Ishikawa (cell line): ENCODE results near the gene PRR33.

Experiments used
- CEBPB ChIP-seq: IDR thresholded peaks from 2 replicates; pipeline ENCODE4 v1.6.1; 2012
- CREB1 ChIP-seq: IDR thresholded peaks from 2 replicates; pipeline ENCODE4 v1.6.1; 2012; ENCODE audit warnings: low read depth
- EGR1 ChIP-seq: IDR thresholded peaks from 2 replicates; pipeline ENCODE4 v1.6.1; 2012
- EP300 ChIP-seq: IDR thresholded peaks from 2 replicates; pipeline ENCODE4 v1.6.1; 2012; ENCODE audit warnings: borderline replicate concordance
- FOXM1 ChIP-seq: IDR thresholded peaks from 2 replicates; pipeline ENCODE4 v1.6.1; 2012; ENCODE audit warnings: low read depth, borderline replicate concordance
- MAX ChIP-seq: IDR thresholded peaks from 2 replicates; pipeline ENCODE4 v1.6.1; 2012
- NFIC ChIP-seq: IDR thresholded peaks from 2 replicates; pipeline ENCODE4 v1.6.1; 2012
- RAD21 ChIP-seq: IDR thresholded peaks from 2 replicates; pipeline ENCODE4 v1.6.1; 2012; ENCODE audit warnings: low read depth
- REST ChIP-seq: IDR thresholded peaks from 2 replicates; pipeline ENCODE4 v1.6.1; 2012; ENCODE audit warnings: low read depth, mild to moderate bottlenecking
- TAF1 ChIP-seq: IDR thresholded peaks from 2 replicates; pipeline ENCODE4 v1.6.1; 2012; ENCODE audit warnings: low read depth, mild to moderate bottlenecking
- TCF12 ChIP-seq: IDR thresholded peaks from 2 replicates; pipeline ENCODE4 v1.6.1; 2012; ENCODE audit warnings: low read depth
- TEAD4 ChIP-seq: IDR thresholded peaks from 2 replicates; pipeline ENCODE4 v1.6.1; 2012
- USF1 ChIP-seq: IDR thresholded peaks from 2 replicates; pipeline ENCODE4 v1.6.1; 2012
- YY1 ChIP-seq: IDR thresholded peaks from 2 replicates; pipeline ENCODE4 v1.6.1; 2012; ENCODE audit warnings: low read depth
- ZBTB7A ChIP-seq: IDR thresholded peaks from 2 replicates; pipeline ENCODE4 v1.6.1; 2012; ENCODE audit warnings: low read depth

The PRR33 gene

GRCh38 chr11:1839924-1840779, 51.5 kb downstream of the PRR33 start:
- TF ChIP-seq CREB1 (no peak), EGR1 (no peak), TAF1 (no peak), ZBTB7A (no peak), YY1 (no peak), TCF12 (no peak), USF1 (no peak), FOXM1 (no peak), CEBPB (no peak), RAD21 (no peak), MAX (no peak), EP300 (no peak), REST (no peak), TEAD4 (no peak), NFIC (no peak)

GRCh38 chr11:1839204-1839923, 52.3 kb downstream of the PRR33 start:
- no peak for TF ChIP-seq EP300
- TF ChIP-seq USF1 = no peak
- no peak for TF ChIP-seq EGR1
- no peak for TF ChIP-seq YY1
- no peak for TF ChIP-seq MAX
- TF ChIP-seq RAD21 = no peak
- no peak for TF ChIP-seq TAF1
- no peak for TF ChIP-seq ZBTB7A

GRCh38 chr11:1838426-1839144, 53.1 kb downstream of the PRR33 start, which contains the start of gene TNNI2:
TNNI2 (plus strand) TSS chr11:1838981; CDS start chr11:1839697, 716 bp downstream.
- TF ChIP-seq EGR1 (no peak), CEBPB (no peak), FOXM1 (no peak), TEAD4 (no peak), RAD21 (no peak), TAF1 (no peak), EP300 (no peak), ZBTB7A (no peak), REST (no peak), TCF12 (no peak), YY1 (no peak), NFIC (no peak), USF1 (no peak), MAX (no peak), CREB1 (no peak)
